Fibroblast of pulmonary artery (primary cell): ENCODE data around the gene CCDC77.

ENCODE experiments used
- DNase-seq: peaks from one replicate; pipeline ENCODE4 v3.0.0-alpha.2; 2010; ENCODE audit warnings: low read depth
- H3K4me3 ChIP-seq: replicated peaks from 2 replicates; pipeline ENCODE4 v1.5.1; 2011; ENCODE audit warnings: low read depth, mild to moderate bottlenecking, control low read depth, low read length, moderate library complexity
- TF ChIP-seq, protein P1 (sequence below): IDR thresholded peaks from 2 replicates; pipeline ENCODE4 v1.5.1; 2011; ENCODE audit warnings: mild to moderate bottlenecking, control low read depth, low read length, inconsistent platforms; ENCODE audit errors: missing control alignments

CCDC77 gene

DNA sequence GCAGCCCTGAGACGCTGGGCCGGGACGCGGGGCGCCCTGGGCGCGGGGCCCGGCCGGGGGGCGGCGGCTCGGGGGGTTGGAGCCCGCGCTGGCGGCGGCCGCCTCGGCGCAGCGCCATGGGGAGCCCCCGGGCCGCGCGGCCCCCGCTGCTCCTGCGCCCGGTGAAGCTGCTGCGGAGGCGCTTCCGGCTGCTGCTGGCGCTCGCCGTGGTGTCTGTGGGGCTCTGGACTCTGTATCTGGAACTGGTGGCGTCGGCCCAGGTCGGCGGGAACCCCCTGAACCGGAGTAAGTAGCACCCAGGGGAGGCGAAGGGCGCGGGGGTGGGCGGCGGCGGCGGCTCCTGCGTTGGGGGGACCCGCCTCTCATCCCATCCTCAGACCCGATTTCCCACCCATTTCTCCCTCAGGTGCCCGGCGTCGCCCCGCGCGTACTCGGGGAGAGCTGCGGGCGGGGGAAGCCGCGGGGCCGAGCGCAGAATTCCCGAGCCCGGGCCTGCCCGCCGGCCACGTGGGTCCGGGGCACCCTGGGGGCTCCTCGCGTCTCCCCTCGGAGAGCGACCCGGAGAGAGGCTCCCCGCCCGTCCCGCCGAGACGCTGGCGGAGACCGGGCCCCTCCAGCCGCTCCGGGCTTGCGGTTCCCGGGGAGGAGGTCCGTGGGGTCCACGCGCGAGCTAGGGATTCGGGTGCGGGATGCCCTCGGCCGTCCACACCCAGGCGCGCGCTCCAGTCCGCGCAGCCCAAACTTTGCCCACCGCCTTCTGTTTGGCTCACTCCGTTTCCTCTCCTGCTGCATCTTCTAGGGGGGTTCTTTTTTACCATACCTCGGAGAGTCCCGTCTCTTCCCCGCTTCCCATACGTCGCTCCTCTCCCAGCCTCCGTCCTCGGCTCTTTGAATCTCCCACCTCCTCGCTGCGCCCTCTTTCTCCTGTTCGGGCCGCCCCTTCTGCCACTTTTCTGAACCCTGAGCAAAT, 59.1 kb downstream of the CCDC77 start:
- DNase-seq, result no peak
- TF ChIP-seq, protein P1, sequence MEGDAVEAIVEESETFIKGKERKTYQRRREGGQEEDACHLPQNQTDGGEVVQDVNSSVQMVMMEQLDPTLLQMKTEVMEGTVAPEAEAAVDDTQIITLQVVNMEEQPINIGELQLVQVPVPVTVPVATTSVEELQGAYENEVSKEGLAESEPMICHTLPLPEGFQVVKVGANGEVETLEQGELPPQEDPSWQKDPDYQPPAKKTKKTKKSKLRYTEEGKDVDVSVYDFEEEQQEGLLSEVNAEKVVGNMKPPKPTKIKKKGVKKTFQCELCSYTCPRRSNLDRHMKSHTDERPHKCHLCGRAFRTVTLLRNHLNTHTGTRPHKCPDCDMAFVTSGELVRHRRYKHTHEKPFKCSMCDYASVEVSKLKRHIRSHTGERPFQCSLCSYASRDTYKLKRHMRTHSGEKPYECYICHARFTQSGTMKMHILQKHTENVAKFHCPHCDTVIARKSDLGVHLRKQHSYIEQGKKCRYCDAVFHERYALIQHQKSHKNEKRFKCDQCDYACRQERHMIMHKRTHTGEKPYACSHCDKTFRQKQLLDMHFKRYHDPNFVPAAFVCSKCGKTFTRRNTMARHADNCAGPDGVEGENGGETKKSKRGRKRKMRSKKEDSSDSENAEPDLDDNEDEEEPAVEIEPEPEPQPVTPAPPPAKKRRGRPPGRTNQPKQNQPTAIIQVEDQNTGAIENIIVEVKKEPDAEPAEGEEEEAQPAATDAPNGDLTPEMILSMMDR, result no peak
- H3K4me3 ChIP-seq, result peak overlapping the region; percentile 19

DNA sequence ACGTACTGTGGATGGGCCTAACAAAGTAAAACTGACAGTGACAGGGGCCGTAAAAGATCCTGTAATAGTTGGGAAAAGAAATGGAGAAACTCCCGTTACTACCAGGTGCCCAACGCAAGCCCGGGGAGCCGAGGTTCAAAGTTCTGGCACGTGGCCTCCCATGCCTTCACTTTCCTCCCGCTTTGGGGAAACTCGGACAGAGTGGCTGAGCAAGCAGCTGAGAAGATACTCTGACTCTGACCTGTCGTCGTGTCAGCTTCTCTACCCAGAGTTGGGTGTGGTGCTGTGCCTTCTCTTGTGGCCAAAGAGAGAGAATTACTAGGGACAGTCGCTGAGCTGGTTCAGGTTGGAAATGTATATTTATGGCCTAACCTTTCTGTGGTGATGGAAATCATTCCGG, 60.0 kb downstream of the CCDC77 start:
- no peak for DNase-seq
- TF ChIP-seq, protein P1, result no peak
- no peak overlapping the region for H3K4me3 ChIP-seq

DNA sequence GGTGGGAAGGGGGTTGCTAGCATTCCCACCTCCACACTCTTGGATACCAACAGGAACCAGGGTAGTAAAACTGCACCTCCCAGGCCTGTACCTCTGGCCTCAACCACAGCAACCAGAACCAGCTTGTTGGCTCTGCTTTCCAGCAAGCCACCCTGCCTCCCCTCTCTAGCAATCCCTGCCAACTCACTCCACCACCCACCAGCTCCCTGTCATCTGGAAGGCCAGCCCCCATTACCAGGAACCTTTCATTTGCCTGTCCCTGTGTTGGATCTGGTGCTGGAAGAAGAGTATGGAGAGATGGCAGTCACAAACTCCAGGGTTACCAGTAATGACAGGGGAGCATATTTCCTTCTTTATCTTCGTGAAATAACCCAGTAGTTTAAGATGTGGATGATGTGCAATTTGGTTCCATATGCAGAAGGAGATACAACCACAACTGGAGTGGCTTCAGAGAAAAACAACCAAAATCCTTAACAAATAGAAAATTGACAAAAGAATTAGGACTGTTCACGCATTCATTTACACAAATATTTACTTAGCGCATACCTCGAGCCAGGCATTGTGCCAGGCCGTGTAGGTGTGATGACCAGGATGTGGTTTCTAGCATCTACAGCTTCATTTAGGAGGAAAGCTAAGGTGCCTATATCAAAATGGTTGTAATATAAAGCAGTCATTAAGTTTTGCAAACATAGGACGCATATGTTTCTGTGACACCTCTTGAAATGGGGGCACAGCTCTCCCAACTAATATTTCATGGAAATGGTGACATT, 61.7 kb downstream of the CCDC77 start:
- no peak for DNase-seq
- TF ChIP-seq, protein P1, result no peak
- H3K4me3 ChIP-seq, result no peak overlapping the region

DNA sequence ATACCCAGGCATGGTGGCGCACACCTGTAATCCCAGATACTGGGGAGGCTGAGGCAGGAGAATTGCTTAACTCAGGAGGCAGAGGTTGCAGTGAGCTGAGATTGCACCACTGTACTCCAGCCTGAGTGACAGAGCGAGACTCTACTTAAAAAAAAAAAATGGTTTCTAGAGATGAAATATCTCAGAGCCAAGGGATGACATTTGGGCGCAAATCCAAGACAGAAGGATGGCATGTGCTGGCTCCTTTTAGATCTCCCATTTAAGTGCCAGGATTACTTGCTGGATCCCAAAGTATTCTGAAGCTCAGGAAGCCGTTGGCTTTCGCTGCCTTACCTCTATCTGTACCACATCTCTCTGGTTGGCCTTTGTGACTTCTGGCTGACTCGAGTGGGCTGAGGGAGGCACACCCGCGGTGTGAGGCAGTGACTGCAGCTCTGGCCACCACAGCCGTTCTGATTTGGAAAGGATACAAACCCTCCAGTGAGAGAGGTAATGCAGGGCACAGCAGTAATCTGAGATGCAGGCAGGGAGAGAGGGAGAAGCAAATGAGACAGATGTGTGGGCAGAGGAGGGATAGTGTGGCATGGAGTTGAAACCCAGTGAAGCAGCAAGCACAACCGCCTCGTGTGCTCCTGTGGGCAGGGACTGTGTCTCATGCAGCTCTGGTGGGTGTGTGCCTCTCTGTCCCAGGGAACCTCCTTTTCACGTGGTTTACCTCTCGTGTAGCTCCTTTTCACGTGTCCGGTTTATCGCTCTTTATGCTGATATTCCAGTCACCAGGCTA, 63.2 kb downstream of the CCDC77 start:
- H3K4me3 ChIP-seq, result no peak overlapping the region
- TF ChIP-seq, protein P1, result no peak
- no peak for DNase-seq

DNA sequence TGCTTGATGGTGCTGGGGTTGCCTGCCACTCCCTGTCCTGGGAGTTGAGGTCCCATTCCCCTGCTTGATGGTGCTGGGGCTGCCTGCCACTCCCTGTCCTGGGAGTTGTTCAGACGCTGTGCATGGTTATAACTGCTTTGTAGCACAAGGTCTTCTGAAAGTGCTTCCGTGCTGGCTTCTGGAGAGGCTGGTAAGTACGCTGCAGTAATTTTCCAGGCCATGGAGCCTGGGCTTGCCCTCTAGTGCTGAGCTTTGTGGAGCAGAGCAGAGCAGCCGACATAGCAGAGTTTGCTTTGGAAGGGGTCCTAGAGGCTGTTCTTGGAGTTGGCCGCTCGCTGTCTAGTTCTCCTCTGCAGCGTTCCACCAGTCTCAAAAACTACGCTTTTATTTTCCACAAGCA, 64.6 kb downstream of the CCDC77 start:
- no peak for DNase-seq
- TF ChIP-seq, protein P1, result no peak
- no peak overlapping the region for H3K4me3 ChIP-seq

DNA sequence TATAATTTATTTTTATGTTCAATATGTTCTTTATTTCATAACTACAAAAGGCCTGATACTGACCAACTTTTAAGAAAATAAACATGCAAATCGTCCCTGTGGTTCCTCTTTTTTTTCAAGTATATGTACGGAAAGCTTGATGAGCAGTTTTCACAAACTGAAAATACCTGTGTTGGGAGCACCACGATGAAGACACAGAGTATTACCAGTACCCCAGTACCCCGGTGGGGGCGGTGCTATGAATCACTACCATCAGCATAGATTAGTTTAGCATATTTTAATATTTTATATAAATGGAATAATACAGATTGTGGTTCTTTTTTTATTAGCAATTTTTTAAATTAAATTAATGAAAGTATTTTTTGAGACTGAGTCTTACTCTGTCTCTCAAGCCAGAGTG, 65.3 kb downstream of the CCDC77 start:
- no peak for DNase-seq
- no peak overlapping the region for H3K4me3 ChIP-seq
- TF ChIP-seq, protein P1, result no peak
